H1 (cell line): ENCODE data around the gene NINJ2. TPM values are rescaled to one million over a fixed set of nuclear protein-coding genes. Genes with fewer than 3 reads are reported as not detected.

ENCODE experiments used
- CTCF ChIA-PET: fragments of 300-600 bp; sonication (Branson Sonifier 250); formaldehyde crosslinking; loops from one replicate; lab custom pipeline; 2021; ENCODE audit not compliant: partially characterized antibody; lab: Charles Lee
- POLR2A ChIA-PET: fragments of 300-600 bp; sonication (Branson Sonifier 250); formaldehyde crosslinking; loops from one replicate; lab custom pipeline; 2021; ENCODE audit warnings: inconsistent platforms; ENCODE audit not compliant: partially characterized antibody; lab: Charles Lee
- DNase-seq, 2 experiments: peaks; one replicate each; pipeline versions ENCODE4 v3.0.0 to v3.0.0-alpha.2; 2010 to 2022; ENCODE audit warnings: low spot score in 2 of 2, low read depth in 1 of 2, mixed read lengths in 1 of 2
- FAIRE-seq: peaks from 2 replicates; lab custom pipeline; 2011; peaks lifted over from hg19 to GRCh38; lab: Jason Lieb, UNC
- H2AFZ ChIP-seq: 2 replicates; pipeline ENCODE4 v1.8.1; 2012; ENCODE audit warnings: low read length, inconsistent platforms
- H2AK5ac ChIP-seq: 2 replicates; pipeline ENCODE4 v1.6.1; 2013; ENCODE audit warnings: low read depth, low read length
- H2BK120ac ChIP-seq: replicated peaks from 2 replicates; pipeline ENCODE3; 2013; ENCODE audit warnings: low read depth, low read length, inconsistent platforms
- H2BK12ac ChIP-seq: 2 replicates; pipeline ENCODE4 v1.6.1; 2013; ENCODE audit warnings: low read depth, low read length
- H2BK15ac ChIP-seq: 2 replicates; pipeline ENCODE4 v1.6.1; 2013; ENCODE audit warnings: low read length
- H2BK20ac ChIP-seq: 2 replicates; pipeline ENCODE4 v1.6.1; 2013; ENCODE audit warnings: low read length
- H2BK5ac ChIP-seq: 2 replicates; pipeline ENCODE4 v1.6.1; 2013; ENCODE audit warnings: low read depth, low read length
- H3K14ac ChIP-seq: 2 replicates; pipeline ENCODE4 v1.6.1; 2013; ENCODE audit warnings: inconsistent platforms; ENCODE audit not compliant: insufficient read length
- H3K18ac ChIP-seq: 2 replicates; pipeline ENCODE4 v1.6.1; 2013; ENCODE audit warnings: low read length; ENCODE audit errors: extremely low read depth
- H3K23ac ChIP-seq: 2 replicates; pipeline ENCODE4 v1.6.1; 2013; ENCODE audit warnings: inconsistent platforms; ENCODE audit not compliant: insufficient read length
- H3K23me2 ChIP-seq: 2 replicates; pipeline ENCODE4 v1.6.1; 2013; ENCODE audit warnings: low read depth, low read length
- H3K27ac ChIP-seq: 2 replicates; pipeline ENCODE4 v1.6.1; 2011; ENCODE audit warnings: low read depth, low read length, inconsistent platforms
- H3K27me3 ChIP-seq, 4 experiments: replicated peaks in 1 of 4; 1 replicate in 1 of 4; 2 replicates in 3 of 4; pipeline versions ENCODE4 v1.6.1 to v1.8.1; 2011 to 2013; ENCODE audit warnings: low read length in 3 of 4, mild to moderate bottlenecking in 3 of 4, inconsistent platforms in 2 of 4, mixed read lengths in 2 of 4, moderate library complexity in 1 of 4; ENCODE audit not compliant: control insufficient read depth in 3 of 4, insufficient read depth in 3 of 4; ENCODE audit errors: extremely low read depth in 1 of 4
- H3K36me3 ChIP-seq, 4 experiments: 2 replicates each; pipeline versions ENCODE4 v1.6.1 to v1.8.1; 2011 to 2013; ENCODE audit warnings: mild to moderate bottlenecking in 4 of 4, low read length in 3 of 4, moderate library complexity in 2 of 4, control low read depth in 1 of 4, inconsistent platforms in 1 of 4; ENCODE audit not compliant: insufficient read depth in 4 of 4, control insufficient read depth in 2 of 4
- H3K4ac ChIP-seq: replicated peaks from 2 replicates; pipeline ENCODE3; 2013; ENCODE audit warnings: low read length, low read depth, mixed read lengths, inconsistent platforms; ENCODE audit not compliant: insufficient read length
- H3K4me1 ChIP-seq, 4 experiments: replicated peaks in 1 of 4; 1 replicate in 1 of 4; 2 replicates in 3 of 4; pipeline versions ENCODE4 v1.6.1 to v1.8.1; 2011 to 2013; ENCODE audit warnings: low read length in 3 of 4, inconsistent platforms in 2 of 4, mixed read lengths in 1 of 4; ENCODE audit not compliant: insufficient read depth in 4 of 4, control insufficient read depth in 3 of 4
- H3K4me2 ChIP-seq, 2 experiments: 2 replicates each; pipeline versions ENCODE4 v1.6.1 to v1.8.1; 2011 to 2013; ENCODE audit warnings: low read depth in 2 of 2, low read length in 2 of 2, control low read depth in 1 of 2, inconsistent platforms in 1 of 2, mild to moderate bottlenecking in 1 of 2; ENCODE audit not compliant: insufficient read depth in 1 of 2
- H3K4me3 ChIP-seq, 4 experiments: fragments of 200-600, 300-600 bp in 1 of 4; sonication (generic), shearing (Covaris generic), sonication (Bioruptor Twin) in 1 of 4; 2 replicates each; pipeline versions ENCODE4 v1.5.1 to v1.8.1; 2011 to 2016; ENCODE audit warnings: low read length in 4 of 4, low read depth in 3 of 4, control low read depth in 2 of 4, inconsistent platforms in 2 of 4, mild to moderate bottlenecking in 2 of 4, mixed read lengths in 1 of 4, moderate library complexity in 1 of 4; ENCODE audit not compliant: insufficient read depth in 2 of 4; ENCODE audit errors: extremely low read depth in 1 of 4
- H3K56ac ChIP-seq: replicated peaks from 2 replicates; pipeline ENCODE3; 2013; ENCODE audit warnings: low read depth, mild to moderate bottlenecking, mixed read lengths, low read length, inconsistent platforms; ENCODE audit not compliant: insufficient read length
- H3K79me1 ChIP-seq: 2 replicates; pipeline ENCODE4 v1.6.1; 2013; ENCODE audit warnings: low read depth, low read length, control low read depth
- H3K79me2 ChIP-seq, 2 experiments: 2 replicates each; pipeline versions ENCODE4 v1.6.1 to v1.8.1; 2012 to 2013; ENCODE audit warnings: low read length in 2 of 2, mild to moderate bottlenecking in 2 of 2, inconsistent platforms in 1 of 2; ENCODE audit not compliant: insufficient read depth in 2 of 2, control insufficient read depth in 1 of 2
- H3K9ac ChIP-seq, 4 experiments: replicated peaks in 1 of 4; 1 replicate in 1 of 4; 2 replicates in 3 of 4; pipeline versions ENCODE4 v1.6.1 to v1.8.1; 2011 to 2013; ENCODE audit warnings: low read depth in 3 of 4, low read length in 3 of 4, control low read depth in 2 of 4, mild to moderate bottlenecking in 2 of 4, moderate library complexity in 2 of 4, inconsistent platforms in 1 of 4; ENCODE audit errors: extremely low read depth in 1 of 4
- H3K9me3 ChIP-seq, 2 experiments: 2 replicates each; pipeline versions ENCODE4 v1.6.1 to v1.8.1; 2012 to 2013; ENCODE audit warnings: mild to moderate bottlenecking in 2 of 2, moderate library complexity in 2 of 2, control low read depth in 1 of 2, inconsistent platforms in 1 of 2, low read depth in 1 of 2, low read length in 1 of 2, mixed read lengths in 1 of 2; ENCODE audit not compliant: insufficient read depth in 2 of 2
- H4K20me1 ChIP-seq, 2 experiments: replicated peaks in 1 of 2; 2 replicates each; pipeline versions ENCODE3 to v1.8.1; 2011 to 2013; ENCODE audit warnings: inconsistent platforms in 2 of 2, low read length in 2 of 2, mild to moderate bottlenecking in 1 of 2; ENCODE audit not compliant: insufficient read depth in 2 of 2, control insufficient read depth in 1 of 2
- H4K5ac ChIP-seq: 2 replicates; pipeline ENCODE4 v1.6.1; 2013; ENCODE audit warnings: low read length, low read depth, mixed read lengths, inconsistent platforms; ENCODE audit not compliant: insufficient read length
- H4K8ac ChIP-seq: 2 replicates; pipeline ENCODE4 v1.8.0; 2013; ENCODE audit warnings: mild to moderate bottlenecking, moderate library complexity, low read length, inconsistent platforms; ENCODE audit not compliant: insufficient read depth; ENCODE audit errors: extremely low read depth
- H4K91ac ChIP-seq: replicated peaks from 2 replicates; pipeline ENCODE3; 2013; ENCODE audit warnings: low read length, mixed read lengths, inconsistent platforms; ENCODE audit not compliant: insufficient read length
- CBX5 ChIP-seq: fragments of 300-800, 300-1000 bp; sonication (generic); IDR thresholded peaks from 2 replicates; pipeline ENCODE4 v1.7.1; 2016; ENCODE audit warnings: antibody characterized with exemption, low read length, low read depth
- CEBPB ChIP-seq: IDR thresholded peaks from 2 replicates; pipeline ENCODE4 v1.6.1; 2012; ENCODE audit warnings: low read depth, low read length
- CREB1 ChIP-seq: IDR thresholded peaks from 2 replicates; pipeline ENCODE4 v1.6.1; 2012; ENCODE audit warnings: inconsistent platforms
- HDAC2 ChIP-seq, 2 experiments: fragments of 300-600 bp in 1 of 2; sonication (generic) in 1 of 2; IDR thresholded peaks; 2 replicates each; pipeline ENCODE4 v1.6.1; 2011 to 2012; ENCODE audit warnings: low read depth in 2 of 2, low read length in 2 of 2, mild to moderate bottlenecking in 2 of 2, moderate library complexity in 2 of 2, borderline replicate concordance in 1 of 2, inconsistent platforms in 1 of 2
- JUND ChIP-seq: IDR thresholded peaks from 2 replicates; pipeline ENCODE4 v1.6.1; 2011; ENCODE audit warnings: mild to moderate bottlenecking, improper control_type of control experiment, low read length
- KDM1A ChIP-seq: fragments of 200-600, 300-600 bp; sonication (generic); IDR thresholded peaks from 2 replicates; pipeline ENCODE4 v1.7.1; 2016; ENCODE audit warnings: mild to moderate bottlenecking, low read length, borderline replicate concordance
- RBBP5 ChIP-seq: IDR thresholded peaks from 2 replicates; pipeline ENCODE4 v1.7.1; 2012; ENCODE audit warnings: low read depth, mild to moderate bottlenecking, inconsistent platforms, low read length, moderate library complexity, borderline replicate concordance
- SAP30 ChIP-seq: fragments of 300-600 bp; sonication (generic); IDR thresholded peaks from 2 replicates; pipeline ENCODE4 v1.7.1; 2012; ENCODE audit warnings: low read length, moderate library complexity, mild to moderate bottlenecking, inconsistent platforms; ENCODE audit not compliant: insufficient read depth, insufficient replicate concordance
- SIRT6 ChIP-seq: IDR thresholded peaks from one replicate; pipeline ENCODE4 v1.7.1; 2012; ENCODE audit warnings: low read length, inconsistent platforms
- SP2 ChIP-seq: IDR thresholded peaks from 2 replicates; pipeline ENCODE4 v1.6.1; 2012; ENCODE audit warnings: mild to moderate bottlenecking, low read length, inconsistent platforms
- TAF1 ChIP-seq: IDR thresholded peaks from 2 replicates; pipeline ENCODE4 v1.6.1; 2011; ENCODE audit warnings: mild to moderate bottlenecking, low read depth, low read length
- TCF12 ChIP-seq: IDR thresholded peaks from 2 replicates; pipeline ENCODE4 v1.6.1; 2011; ENCODE audit warnings: low read depth, mild to moderate bottlenecking, low read length
- WGBS, 2 experiments: shearing (Covaris generic) in 1 of 2; methylation state at CpG; one replicate each; pipeline versions ENCODE4 v1.1.6 to v1.1.7; 2013 to 2015; ENCODE audit warnings: low lambda C conversion rate in 2 of 2, mixed read lengths in 2 of 2, inconsistent platforms in 1 of 2, low coverage in 1 of 2, missing lambda C conversion rate in 1 of 2; ENCODE audit not compliant: insufficient replicate concordance in 2 of 2, insufficient coverage in 1 of 2, insufficient read length in 1 of 2; ENCODE audit errors: extremely low coverage in 1 of 2, missing lambda C conversion rate in 1 of 2; 5-methylcytosine and 5-hydroxymethylcytosine counted together
- polyA plus RNA-seq, 7 experiments: library from polyadenylated mRNA; depleted of rRNA in 3 of 7; stranded (reverse) in 5 of 7; unstranded in 2 of 7; fragments of >200 nt in 5 of 7; fragments of 200-250 nt in 2 of 7; gene quantifications; 1 replicate in 5 of 7; 2 replicates in 1 of 7; 4 replicates in 1 of 7; pipeline versions ENCODE4 v1.2.1 to v1.2.3, GENCODE V29; 2011 to 2013; ENCODE audit warnings: missing spikeins in 2 of 7, mixed read lengths in 2 of 7
- total RNA-seq: library from RNA; stranded (reverse); fragmentation: NEBNext Ultra II Directional; extraction: Animal tissue kit (Norgen Biotek cat#: 25700); gene quantifications from 2 replicates; pipeline ENCODE4 v1.2.1, GENCODE V29; 2021

NINJ2 gene
- total and polyA plus RNA-seq, 2 of the 8 experiments (the other 6 are each of a cell fraction or from before 2014, with no cell fraction given): 1.4 TPM; not detected in 1

DNA sequence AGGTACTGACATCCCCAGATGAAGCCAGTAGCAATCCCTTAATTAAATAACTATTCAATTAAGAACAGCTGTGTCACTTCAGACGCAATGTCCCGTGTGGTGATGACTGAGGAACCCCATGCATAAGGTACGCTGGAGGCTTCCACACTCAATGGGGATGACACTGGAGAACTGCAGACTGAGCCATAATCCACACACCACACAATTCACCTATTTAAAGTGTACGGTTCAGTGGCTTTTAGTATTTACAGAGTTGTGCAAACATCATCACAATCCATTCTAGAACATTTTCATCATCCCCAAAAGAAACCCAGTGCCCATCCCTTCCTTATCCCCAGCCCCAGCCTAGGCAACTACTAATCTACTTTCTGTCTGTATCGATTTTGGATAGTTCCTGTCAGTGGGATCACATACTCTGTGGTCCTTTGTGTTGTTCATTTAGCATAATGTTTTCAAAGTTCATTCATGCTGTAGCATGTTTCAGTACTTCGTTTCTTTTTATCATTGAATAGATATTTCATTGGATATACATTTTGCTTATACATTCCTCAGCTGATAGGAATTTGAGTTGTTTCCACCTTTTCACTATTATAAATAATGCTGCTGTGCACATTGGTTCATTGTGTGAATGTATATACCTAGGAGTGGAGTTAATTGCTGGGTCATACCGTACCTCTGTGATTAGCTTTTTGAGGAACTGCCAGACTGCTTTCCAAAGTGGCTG, 61.1 kb downstream of the NINJ2 start:
- no peak overlapping the region for H4K8ac ChIP-seq
- no peaks in the 10 kb centered on the region for H3K36me3 ChIP-seq
- H4K91ac ChIP-seq: no peak overlapping the region
- H3K4me2 ChIP-seq: no peak overlapping the region
- DNase-seq (no peak), FAIRE-seq (no peak)
- H3K56ac ChIP-seq: no peak overlapping the region
- H3K23ac ChIP-seq: no peak overlapping the region
- no peaks in the 10 kb centered on the region for H3K9me3 ChIP-seq
- no peaks in the 10 kb centered on the region for H3K27me3 ChIP-seq
- peaks cover 0 to 5% (median 1%) of the 10 kb centered on the region in 4 experiments; a peak in 3 of 7 replicates for H3K4me1 ChIP-seq
- CTCF ChIA-PET: interaction anchor here (0.7 to 2.7 kb wide), 5 partner anchors 17 to 216 kb away, joined by 3 to 6 read pairs (median 3); no protein-coding TSS in a partner anchor
- no peak overlapping the region for H3K14ac ChIP-seq
- H3K79me1 ChIP-seq: no peaks in the 10 kb centered on the region
- no peak overlapping the region for H3K27ac ChIP-seq
- no peak overlapping the region for H2BK20ac ChIP-seq
- H2AFZ ChIP-seq: no peak overlapping the region
- POLR2A ChIA-PET: no interaction called here
- no peak overlapping the region for H4K5ac ChIP-seq
- H3K79me2 ChIP-seq: no peaks in the 10 kb centered on the region
- 85% methylated on average over 7 of the region's 7 CpGs; no CpG with 5 or more reads in 1 of the 2 experiments for WGBS, 2 experiments
- H4K20me1 ChIP-seq: no peaks in the 10 kb centered on the region
- H2AK5ac ChIP-seq: no peak overlapping the region
- no peak overlapping the region for H2BK12ac ChIP-seq
- H3K4me3 ChIP-seq: no peak overlapping the region
- H2BK120ac ChIP-seq: no peak overlapping the region
- no peak overlapping the region for H3K9ac ChIP-seq
- no peak overlapping the region for H3K4ac ChIP-seq
- H2BK15ac ChIP-seq: no peak overlapping the region
- H3K18ac ChIP-seq: no peak overlapping the region
- no peak overlapping the region for H2BK5ac ChIP-seq
- no peaks in the 10 kb centered on the region; the same call in 1 of the 2 replicates for H3K23me2 ChIP-seq
- TF ChIP-seq JUND (no peak), CEBPB (no peak), SIRT6 (no peak), RBBP5 (no peak), TAF1 (no peak), CREB1 (no peak), CBX5 (no peak), TCF12 (no peak), HDAC2 (IDR thresholded peaks at IDR 0.05; ENCODE audit: borderline replicate concordance in 1 of 2, low read depth in 2 of 2, low read length in 2 of 2) (no peak), KDM1A (no peak), SAP30 (no peak), SP2 (no peak)
